ENCODE measurements around the gene BTBD9.

GRCh38 chr6:38639498-38640215 is at the start of gene BTBD9:
- TF ChIP-seq EP300 (IDR thresholded peaks at IDR 0.05) (no peak), CTCF (IDR thresholded peaks at IDR 0.05) (no peak)
